Thoracic aorta (tissue), 2 donors: Measurements from ENCODE around the gene ADRB2. TPM values are rescaled to one million over a fixed set of nuclear protein-coding genes. Genes with fewer than 3 reads are reported as not detected.

Source experiments
- ATAC-seq: fragments of 150-250 bp; one replicate; pipeline ENCODE4 v1.8.0; 2017; ENCODE audit warnings: low read depth; ENCODE audit not compliant: insufficient number of reproducible peaks, low FRiP score
- DNase-seq: peaks from one replicate; pipeline ENCODE4 v3.0.0-alpha.2; 2020; ENCODE audit warnings: low spot score
- H3K27ac ChIP-seq, 2 donors: fragments of 200-600 bp; sonication (generic); 1 replicate in 1 of 2; 2 replicates in 1 of 2; pipeline ENCODE4 v1.5.1; 2016; ENCODE audit warnings: mild to moderate bottlenecking in 2 of 2, moderate library complexity in 2 of 2
- H3K27me3 ChIP-seq: fragments of 200-600 bp; sonication (generic); replicated peaks from 2 replicates; pipeline ENCODE4 v1.6.0; 2016; ENCODE audit warnings: mild to moderate bottlenecking; ENCODE audit not compliant: insufficient read depth
- H3K36me3 ChIP-seq: fragments of 200-600 bp; sonication (generic); one replicate; pipeline ENCODE4 v1.5.1; 2016
- H3K4me1 ChIP-seq, 2 donors: fragments of 200-600 bp; sonication (generic); 1 replicate in 1 of 2; 2 replicates in 1 of 2; pipeline versions ENCODE4 v1.5.1 to v1.6.0; 2016; ENCODE audit warnings: low read depth in 2 of 2, mild to moderate bottlenecking in 1 of 2; ENCODE audit not compliant: control insufficient read depth in 1 of 2
- H3K4me3 ChIP-seq: fragments of 200-600 bp; sonication (generic); 2 replicates; pipeline ENCODE4 v1.5.1; 2016; ENCODE audit warnings: mild to moderate bottlenecking
- H3K9me3 ChIP-seq: fragments of 200-600 bp; sonication (generic); 2 replicates; pipeline ENCODE4 v1.5.1; 2016
- CTCF ChIP-seq: fragments of 200-600 bp; sonication (generic); IDR thresholded peaks from one replicate; pipeline ENCODE4 v1.5.1; 2019; ENCODE audit warnings: antibody characterized with exemption
- total RNA-seq, 2 donors: library from RNA; depleted of rRNA; stranded (reverse); fragments of >200 nt; gene quantifications; one replicate each; pipeline versions ENCODE4 v1.1.0 to v1.2.3, GENCODE V29; 2016

Gene ADRB2
- total RNA-seq, 2 donors from 2014 or later = 2.8 to 3.7 TPM

- H3K27ac ChIP-seq = peak overlapping the region; percentile 74 to 83
- peak overlapping the region; percentile 74 for H3K4me3 ChIP-seq
- no peaks in the 10 kb centered on the region for H3K9me3 ChIP-seq
- peaks cover 5 to 29% of the 10 kb centered on the region in 2 donors for H3K4me1 ChIP-seq
- no peak for DNase-seq
- H3K27me3 ChIP-seq = no peaks in the 10 kb centered on the region
- ATAC-seq = peak; percentile 1
- no peaks in the 10 kb centered on the region for H3K36me3 ChIP-seq
- no peak for TF ChIP-seq CTCF
Observed at GRCh38 chr5:148825716-148826052, 727 bp upstream of the ADRB2 start.

- Histone ChIP-seq H3K36me3 (no peaks in the 10 kb centered on the region), H3K27ac (peak overlapping the region; percentile 66 to 83), H3K9me3 (no peaks in the 10 kb centered on the region), H3K4me3 (peak overlapping the region; percentile 74), H3K4me1 (peaks cover 7 to 30% of the 10 kb centered on the region in 2 donors), H3K27me3 (no peaks in the 10 kb centered on the region)
- no peak for TF ChIP-seq CTCF
- DNase-seq = no peak
- peak; percentile 1 for ATAC-seq
Observed at GRCh38 chr5:148826739-148827070, 294 bp downstream of the ADRB2 start.

GRCh38 chr5:148827723-148828122 lies 1.3 kb downstream of the ADRB2 start:
- no peak for TF ChIP-seq CTCF
- H3K4me3 ChIP-seq = peak overlapping the region; percentile 74
- ATAC-seq (no peak), DNase-seq (no peak)
- peaks cover 10 to 34% of the 10 kb centered on the region in 2 donors for H3K4me1 ChIP-seq
- no peaks in the 10 kb centered on the region for H3K27me3 ChIP-seq
- no peak overlapping the region for H3K27ac ChIP-seq
- no peaks in the 10 kb centered on the region for H3K9me3 ChIP-seq
- H3K36me3 ChIP-seq = no peaks in the 10 kb centered on the region

- Histone ChIP-seq H3K9me3 (no peaks in the 10 kb centered on the region), H3K36me3 (no peaks in the 10 kb centered on the region), H3K4me1 (peaks cover 13 to 39% of the 10 kb centered on the region in 2 donors), H3K4me3 (peak overlapping the region; percentile 74), H3K27ac (no peak overlapping the region), H3K27me3 (no peaks in the 10 kb centered on the region)
- no peak for ATAC-seq
- DNase-seq = no peak
- TF ChIP-seq CTCF = no peak
Observed at GRCh38 chr5:148828511-148829247, 2.3 kb downstream of the ADRB2 start.

GRCh38 chr5:148829248-148829594 lies 2.8 kb downstream of the ADRB2 start:
- peaks cover 13 to 43% of the 10 kb centered on the region in 2 donors for H3K4me1 ChIP-seq
- no peak for TF ChIP-seq CTCF
- peak overlapping the region; percentile 74 for H3K4me3 ChIP-seq
- no peaks in the 10 kb centered on the region for H3K36me3 ChIP-seq
- no peaks in the 10 kb centered on the region for H3K27me3 ChIP-seq
- DNase-seq (no peak), ATAC-seq (no peak)
- H3K9me3 ChIP-seq = no peaks in the 10 kb centered on the region
- no peak overlapping the region for H3K27ac ChIP-seq
